SK-MEL-5 (cell line): ENCODE results near the gene GTF3C1. TPM values are rescaled to one million over a fixed set of nuclear protein-coding genes. Genes with fewer than 3 reads are reported as not detected.

Experiments
- DNase-seq: peaks from one replicate; pipeline ENCODE4 v3.0.0-alpha.2; 2016; ENCODE audit warnings: low read depth, low spot score
- in situ Hi-C: cut with HindIII; loops from 2 replicates; pipeline ENCODE4 v1.10.0; 2016; ENCODE audit warnings: low sequenced_read_pairs, high pct_unique_total_duplicates, low pct_unique_long_range_greater_than_20kb
- total RNA-seq: library from RNA; depleted of rRNA; stranded (reverse); fragments of >200 nt; shearing (Covaris generic); gene quantifications from 2 replicates; pipeline ENCODE4 v1.2.3, GENCODE V29; 2014; rRNA removed

The GTF3C1 gene
- total RNA-seq, 1 experiment from 2014 or later = 33.9 TPM

DNA sequence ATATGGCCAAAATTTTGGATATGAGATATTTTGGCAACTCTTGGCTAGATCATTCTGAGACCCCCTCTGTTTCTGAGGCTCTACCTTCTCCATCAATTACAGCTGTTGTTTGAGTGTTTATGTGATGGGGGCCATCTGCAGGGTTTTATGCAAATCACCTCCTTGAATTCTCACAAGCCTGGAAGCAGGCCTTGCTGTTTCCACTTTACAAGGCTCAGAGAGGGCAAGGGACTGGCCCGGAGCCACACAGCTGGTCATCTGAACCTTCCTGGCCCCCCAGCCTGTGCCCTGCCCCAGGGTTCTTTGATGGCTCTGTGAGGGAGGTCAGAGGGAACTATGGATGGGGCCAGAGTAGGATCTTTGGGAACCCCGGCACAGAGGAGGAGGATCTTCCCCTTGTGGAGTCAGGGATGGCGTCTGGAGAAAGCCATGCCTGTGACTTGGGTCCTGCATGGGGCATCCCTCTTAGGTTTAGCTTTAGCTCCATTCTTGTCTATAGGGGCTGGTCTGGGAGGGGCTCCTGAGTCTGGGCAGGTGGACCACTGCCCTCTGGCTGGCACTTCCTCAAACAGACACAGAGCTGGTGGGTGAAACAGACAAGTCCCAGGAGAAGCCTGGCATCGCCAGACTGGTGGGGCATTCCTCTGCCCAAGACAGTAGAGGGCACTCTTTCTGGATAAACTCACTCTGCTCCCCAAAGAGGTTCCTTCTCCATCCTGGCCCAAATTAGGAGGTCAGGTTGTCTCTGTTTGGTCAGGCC, 121.5 kb downstream of the GTF3C1 start:
- in situ Hi-C loops = no loop called here
- DNase-seq = peak; percentile 36

DNA sequence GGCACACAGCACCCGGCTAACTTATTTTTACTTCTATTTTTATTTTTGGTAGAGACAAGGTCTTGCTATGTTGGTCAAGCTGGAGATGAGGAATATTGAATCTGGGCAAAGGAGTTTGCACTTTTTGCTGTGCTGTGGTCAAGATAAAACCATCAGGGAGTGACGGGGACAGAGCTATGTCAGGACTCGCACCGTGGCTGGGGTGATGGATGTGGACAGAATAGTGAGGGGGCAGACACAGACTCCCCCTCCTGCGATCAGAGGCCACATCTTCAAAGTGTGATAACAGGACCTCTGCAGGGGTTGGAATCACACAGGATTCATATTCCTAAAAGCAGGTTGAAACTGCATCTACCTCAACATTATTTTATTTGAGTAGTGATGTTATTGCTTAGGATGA, 122.2 kb downstream of the GTF3C1 start:
- in situ Hi-C loops = no loop called here
- DNase-seq = no peak

- in situ Hi-C loops = no loop called here
- DNase-seq = peak; percentile 47
Observed at GRCh38 chr16:27426423-27427408, 123.0 kb downstream of the GTF3C1 start.

DNA sequence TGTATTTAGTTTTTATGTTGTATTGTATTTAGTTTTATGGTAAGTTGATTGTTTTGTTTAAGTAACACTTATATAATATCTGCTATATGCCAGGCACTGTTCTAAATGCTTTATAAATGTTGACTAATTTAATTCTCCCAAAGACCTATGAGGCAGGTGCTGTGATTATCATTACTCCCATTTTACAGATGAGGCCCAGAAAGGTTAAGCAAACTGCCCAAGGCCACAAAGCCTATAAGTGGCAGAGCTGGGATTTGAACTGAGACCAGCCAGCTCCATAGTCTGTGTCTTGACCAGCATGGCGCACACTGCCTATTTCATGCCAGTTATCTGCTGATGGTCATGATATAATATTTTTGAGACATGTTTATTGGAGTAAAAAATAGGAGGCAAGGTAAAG, 123.8 kb downstream of the GTF3C1 start:
- in situ Hi-C loops = no loop called here

GRCh38 chr16:27424772-27425498, 124.8 kb downstream of the GTF3C1 start:
- no peak for DNase-seq
- in situ Hi-C loops = no loop called here

More for the DNA sequence above, 123.8 kb downstream of the GTF3C1 start:
- no peak for DNase-seq

DNA sequence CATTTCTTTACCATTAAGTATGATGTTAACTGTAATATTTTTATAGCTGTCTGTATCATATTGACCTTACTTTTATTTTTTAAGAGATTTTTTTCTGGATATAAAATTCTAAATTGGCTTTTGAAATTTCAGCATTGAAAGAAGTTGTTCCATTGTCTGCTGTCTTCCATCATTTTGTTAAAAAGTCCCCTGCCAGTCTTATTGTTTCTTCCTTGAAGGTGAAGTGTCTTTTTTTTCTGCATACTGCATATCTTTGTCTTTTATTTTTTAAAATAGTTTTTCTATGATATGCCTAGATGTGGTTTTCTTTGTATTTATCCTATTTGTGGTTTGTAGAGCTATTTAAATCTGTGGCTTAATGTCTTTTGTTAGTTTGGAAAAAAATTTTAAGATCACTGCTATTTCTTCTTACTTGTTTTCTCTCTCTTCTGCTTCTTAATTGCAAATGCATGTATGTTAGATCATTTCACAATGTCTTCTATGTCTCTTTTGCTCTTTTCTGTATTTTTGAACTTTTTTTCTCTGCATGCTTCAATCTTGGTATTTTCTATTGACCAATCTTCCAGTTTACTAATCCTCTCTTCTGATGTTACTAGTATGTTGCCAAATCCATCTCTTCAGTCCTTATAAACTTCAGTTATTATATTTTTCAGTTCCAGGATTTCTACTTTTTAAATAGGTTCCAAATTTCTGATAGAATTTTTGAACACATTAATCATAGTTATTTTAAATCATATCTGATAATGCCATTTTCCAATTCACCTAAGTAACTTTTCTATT, 127.6 kb downstream of the GTF3C1 start:
- in situ Hi-C loops = no loop called here
- no peak for DNase-seq

DNA sequence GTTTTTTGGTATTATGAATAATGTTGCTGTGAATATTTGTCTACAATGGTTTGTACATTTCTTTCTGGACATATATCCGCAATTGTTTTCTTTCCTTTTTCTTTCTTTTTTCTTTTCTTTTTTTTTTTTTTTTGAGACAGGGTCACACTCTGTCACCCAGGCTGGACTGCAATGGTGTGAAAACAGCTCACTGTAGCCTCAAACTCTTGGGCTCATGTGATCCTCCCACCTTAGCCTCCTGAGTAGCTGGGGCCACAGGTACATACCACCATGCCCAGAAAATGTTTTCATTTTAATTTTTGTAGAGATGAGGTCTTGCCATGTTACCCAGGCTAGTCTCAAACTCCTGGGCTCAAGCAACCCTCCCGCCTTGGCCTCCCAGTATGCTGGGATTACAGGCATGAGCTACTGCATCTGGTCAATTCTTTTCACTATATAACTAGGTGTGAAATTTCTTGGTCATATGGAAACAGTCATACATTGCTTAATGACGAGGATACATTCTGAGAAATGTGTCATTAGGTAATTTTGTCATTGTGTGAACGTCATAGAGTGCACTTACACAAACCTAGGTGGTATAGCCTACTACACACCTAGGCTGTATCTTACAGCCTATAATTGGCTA, 132.6 kb downstream of the GTF3C1 start:
- no peak for DNase-seq

DNA sequence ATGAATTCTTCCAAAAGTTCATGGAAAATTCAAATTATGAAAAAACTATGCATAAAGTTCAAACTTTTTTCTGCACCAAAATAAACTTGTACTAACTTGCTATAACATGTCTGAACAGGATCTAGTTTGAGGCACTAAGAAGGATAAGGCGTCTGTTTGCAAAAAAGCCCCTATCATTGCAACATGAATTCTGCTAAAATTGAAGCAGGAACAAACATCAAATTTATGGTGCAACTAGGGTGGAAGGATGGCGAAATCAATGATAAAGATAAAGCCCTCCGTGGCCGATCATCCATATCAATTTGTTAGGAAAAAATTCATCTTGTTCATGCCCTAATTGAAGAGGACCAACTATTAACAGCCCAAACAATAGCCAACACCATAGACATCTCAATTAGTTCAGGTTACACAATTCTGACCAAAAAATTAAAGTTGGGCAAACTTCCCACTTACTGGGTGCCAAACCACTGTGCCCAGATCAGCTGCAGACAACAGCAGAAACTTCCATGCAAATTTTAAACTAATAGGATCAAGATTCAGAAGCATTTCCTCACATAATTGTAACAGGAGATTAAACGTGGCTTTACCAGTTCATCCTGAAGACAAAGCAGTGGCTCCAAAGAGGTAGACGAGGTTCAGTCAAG, 134.8 kb downstream of the GTF3C1 start:
- DNase-seq = no peak
- in situ Hi-C loops = no loop called here

More for the DNA sequence above, 132.6 kb downstream of the GTF3C1 start:
- in situ Hi-C loops = no loop called here

DNA sequence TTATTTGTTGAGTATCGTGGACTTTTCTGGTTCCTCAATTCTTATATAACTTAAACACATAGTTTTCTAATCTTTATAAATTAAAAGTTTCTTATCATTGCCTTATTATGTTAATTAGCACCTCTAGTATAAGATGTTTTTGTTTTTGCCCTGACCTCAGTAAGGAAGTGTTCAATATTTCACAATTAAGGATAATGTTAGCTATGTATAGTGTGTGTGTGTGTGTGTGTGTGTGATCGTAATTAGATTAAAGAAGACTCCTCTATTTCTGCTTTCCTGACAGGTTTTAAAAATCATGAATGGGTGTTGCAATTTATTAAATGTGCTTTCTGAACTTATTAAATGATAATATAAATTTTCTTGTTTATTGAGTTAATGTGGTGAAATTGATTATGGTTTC, 135.8 kb downstream of the GTF3C1 start:
- in situ Hi-C loops = no loop called here
- DNase-seq = no peak

GRCh38 chr16:27410761-27411160, 139.0 kb downstream of the GTF3C1 start:
- in situ Hi-C loops = no loop called here

More at GRCh38 chr16:27410761-27411160, 139.0 kb downstream of the GTF3C1 start:
- no peak for DNase-seq

Other genes with a start within 250 kb of the GTF3C1 start
- gene IL4R, start 235.9 kb downstream of the GTF3C1 start, total RNA-seq = 5.3 and 5.6 TPM in 2 replicates
- 0.29 and 0.61 TPM in 2 replicates for gene IL21R, start 147.7 kb downstream of the GTF3C1 start, total RNA-seq
- gene KATNIP, start 231 bp upstream of the GTF3C1 start, total RNA-seq = 11.6 and 13.7 TPM in 2 replicates